DMS153 (cell line): ENCODE data around the gene PRR11.
A peak's percentile ranks its signal among the peaks of the same experiment; 100 is the strongest.
"Not testable (repeated sequence)": the region's sequence is repeated elsewhere in the genome, so short reads cannot be mapped to it uniquely, and the experiment has no call there.

ENCODE experiments used
- DNase-seq: peaks from one replicate; lab custom pipeline; 2025; lab: John Stamatoyannopoulos, UW

The PRR11 gene

DNA sequence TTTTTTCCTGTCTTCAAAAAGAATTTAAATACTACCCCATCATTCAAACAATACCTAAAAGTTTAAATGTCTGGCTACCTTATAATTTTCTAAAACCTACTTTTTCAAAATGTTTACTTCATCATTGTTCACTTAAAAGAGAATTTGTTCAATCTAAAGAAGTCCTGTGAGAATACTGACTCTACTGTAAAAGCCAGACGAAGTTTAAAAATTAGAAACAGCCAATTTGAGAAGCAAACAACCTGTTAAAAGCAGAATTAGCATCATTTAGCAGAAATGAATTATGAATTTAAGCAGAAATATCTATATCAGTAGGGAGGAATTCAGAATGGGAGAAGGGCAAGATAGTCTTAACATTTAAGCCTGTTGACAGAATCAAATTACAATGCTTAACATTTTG lies 2.6 kb upstream of the PRR11 start:
- DNase-seq, result no peak

DNA sequence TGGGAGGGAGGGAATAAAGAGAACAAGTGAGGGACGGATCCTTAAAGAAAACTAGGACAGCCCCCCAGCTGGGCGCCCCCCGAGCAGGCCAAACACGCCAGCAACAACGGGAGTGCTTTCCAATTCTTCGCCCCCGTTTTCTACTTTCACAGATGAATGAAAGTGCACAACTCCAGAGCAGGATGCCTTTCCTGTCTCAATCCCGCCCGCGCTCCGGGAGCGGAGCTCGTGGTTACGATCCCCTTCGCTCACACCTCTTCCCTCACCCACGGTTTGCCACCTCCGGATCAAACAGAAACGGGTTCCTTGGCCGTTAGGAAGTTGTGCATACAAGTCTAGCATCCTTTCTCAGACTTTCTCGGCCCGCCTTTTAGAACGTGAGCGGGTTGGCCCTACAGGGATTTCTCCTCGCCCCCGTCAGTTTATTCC lies 1.2 kb upstream of the PRR11 start:
- DNase-seq, result no peak

DNA sequence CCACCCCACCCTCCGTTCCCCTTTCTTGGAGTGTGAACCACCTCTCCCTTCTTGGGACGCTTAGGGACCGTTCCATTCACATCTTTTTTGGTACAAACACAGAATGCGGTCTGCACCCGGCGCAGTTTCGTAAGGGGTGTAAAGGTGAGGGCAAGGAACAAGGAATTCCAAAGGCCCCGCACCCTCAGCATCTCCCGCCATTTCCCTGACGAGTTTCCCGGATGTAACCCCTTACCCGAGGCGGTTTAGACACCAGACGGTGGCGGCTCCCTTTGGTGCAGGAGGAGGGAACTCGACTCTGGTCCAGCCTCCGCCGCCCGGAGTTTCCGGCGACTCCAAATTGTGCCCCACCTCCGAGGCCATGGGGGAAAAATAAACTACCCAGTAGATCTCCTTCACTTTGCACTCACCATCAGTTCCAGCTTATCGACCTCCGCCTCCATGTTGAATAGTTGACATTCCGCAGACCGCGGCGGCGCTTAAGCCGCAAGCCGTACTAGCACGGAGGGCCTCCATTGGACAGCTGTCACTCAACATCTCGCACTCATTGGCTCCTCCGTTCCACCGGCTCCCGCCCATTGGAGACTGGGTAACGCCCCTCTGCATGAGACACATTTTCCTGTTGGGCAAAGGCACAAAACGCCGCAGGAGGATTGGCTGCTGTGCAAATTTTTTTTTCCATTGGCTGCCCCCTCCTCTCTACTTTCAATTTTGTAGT lies 666 bp upstream of the PRR11 start, which contains the start of gene SKA2:
Gene SKA2 (minus strand): TSS at position 466 of the 718 bp plus-strand sequence. CDS start 23 bp downstream, at position 443.
- peak; percentile 89 for DNase-seq

DNA sequence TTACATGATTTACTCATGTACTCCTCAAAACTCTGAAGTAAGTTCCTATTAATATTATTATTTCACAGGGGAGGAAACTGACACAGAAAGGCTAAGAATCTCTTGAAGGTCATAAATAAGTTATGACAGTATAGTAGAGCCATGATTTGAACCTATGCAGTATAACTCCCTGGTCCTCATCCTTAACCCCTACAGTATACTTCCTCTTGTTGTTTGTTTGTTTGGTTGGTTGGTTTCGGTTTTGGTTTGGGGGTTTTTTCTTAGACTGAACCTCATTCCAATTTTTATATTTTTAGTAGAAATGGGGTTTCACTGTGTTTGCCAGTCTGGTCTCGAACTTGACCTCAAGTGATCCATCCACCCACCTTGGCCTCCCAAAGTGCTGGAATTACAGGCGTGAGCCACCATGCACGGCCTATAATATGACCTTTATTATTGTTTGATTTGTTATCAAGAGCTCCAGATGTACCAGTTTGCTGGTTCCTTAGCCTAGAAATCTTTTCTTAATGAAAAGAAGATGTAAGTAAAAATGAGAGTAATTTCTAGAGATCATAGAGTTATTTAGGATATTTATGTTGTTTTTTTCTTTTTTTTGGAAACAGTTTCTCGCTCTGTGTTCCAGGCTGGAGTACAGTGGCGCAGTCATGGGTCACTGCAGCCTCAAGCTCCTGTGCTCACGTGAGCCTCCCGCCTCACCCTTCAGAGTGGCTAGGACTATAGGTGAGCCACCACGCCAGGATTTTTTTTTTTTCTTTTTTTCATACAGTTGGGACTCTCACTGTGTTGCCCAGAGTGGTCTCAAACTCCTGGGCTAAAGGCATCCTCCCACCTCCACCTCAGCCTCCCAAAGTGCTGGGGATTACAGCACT lies 4.8 kb downstream of the PRR11 start:
- DNase-seq, result no peak

DNA sequence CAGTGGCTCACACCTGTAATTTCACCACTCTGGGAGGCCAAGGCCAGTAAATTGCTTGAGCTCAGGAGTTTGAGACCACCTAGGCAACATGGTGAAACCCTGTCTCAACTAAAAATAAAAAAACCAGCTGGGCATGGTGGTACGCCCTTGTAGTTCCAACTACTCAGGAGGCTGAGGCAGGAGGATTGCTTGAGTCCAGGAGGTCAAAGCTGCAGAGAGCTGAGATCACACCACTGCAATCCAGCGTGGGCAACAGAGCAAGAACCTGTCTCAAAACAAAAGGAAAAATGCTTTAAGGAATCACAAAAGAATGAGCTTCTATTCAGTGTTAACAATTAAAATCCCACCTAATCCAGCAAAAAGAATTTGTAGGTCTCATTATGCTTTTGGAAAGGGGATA lies 5.9 kb downstream of the PRR11 start:
- DNase-seq, result no peak

DNA sequence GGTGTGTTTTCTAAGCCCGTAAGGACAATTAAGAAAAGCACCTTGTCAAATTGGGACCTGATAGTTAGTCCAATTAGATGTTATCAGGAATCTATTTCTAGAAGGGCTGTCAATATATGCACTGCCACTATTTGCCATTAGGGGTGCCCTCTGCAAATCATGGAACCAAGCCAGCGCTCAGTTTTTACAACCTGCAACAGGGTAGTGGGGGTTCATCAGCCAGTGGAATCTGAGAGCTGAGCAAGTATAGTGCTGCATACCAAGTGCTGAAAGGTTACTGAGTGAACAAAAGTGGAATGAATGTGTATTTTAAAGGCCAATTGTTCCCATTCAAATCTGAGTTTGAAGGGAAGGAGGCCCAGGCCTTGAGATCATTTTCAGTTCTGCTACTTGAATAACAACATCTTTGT lies 10.4 kb downstream of the PRR11 start:
- DNase-seq, result no peak

DNA sequence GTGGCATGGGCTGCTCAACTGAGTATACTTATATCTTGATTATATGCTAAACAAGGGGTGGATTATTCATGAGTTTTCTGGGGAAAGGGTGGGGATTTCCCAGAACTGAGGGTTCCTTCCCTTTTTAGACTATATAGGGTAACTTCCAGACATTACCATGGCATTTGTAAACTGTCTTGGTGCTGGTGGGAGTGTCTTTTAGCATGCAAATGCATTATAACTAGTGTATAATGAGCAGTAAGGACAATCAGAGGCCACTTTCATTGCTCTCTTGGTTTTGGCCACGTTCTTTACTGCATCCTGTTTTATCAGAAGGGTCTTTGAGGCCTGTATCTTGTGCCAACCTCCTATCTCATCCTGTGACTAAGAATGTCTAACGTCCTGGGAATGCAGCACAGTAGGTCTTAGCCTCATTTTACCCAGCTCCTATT lies 12.0 kb downstream of the PRR11 start:
- DNase-seq, result no peak

DNA sequence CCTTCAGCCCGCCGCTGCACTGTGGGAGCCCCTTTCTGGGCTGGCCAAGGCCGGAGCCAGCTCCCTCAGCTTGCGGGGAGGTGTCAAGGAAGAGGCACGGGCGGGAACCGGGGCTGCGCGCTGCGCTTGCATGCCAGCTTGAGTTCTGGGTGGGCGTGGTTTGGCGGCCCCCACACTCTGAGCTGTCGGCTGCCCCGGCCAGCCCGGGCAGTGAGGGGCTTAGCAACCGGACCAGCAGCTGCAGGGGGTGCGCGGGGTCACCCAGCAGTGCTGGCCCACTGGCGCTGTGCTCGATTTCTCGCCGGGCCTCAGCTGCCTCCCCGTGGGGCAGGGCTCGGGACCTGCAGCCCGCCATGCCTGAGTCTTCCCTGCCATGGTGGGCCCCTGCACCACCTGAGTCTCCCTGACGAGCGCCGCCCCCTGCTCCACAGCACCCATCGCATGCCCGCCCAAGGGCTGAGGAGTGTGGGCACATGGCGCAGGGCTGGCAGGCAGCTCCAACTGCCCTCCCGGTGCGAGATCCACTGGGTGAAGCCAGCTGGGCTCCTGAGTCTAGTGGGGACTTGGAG lies 17.0 kb downstream of the PRR11 start:
- no peak for DNase-seq

DNA sequence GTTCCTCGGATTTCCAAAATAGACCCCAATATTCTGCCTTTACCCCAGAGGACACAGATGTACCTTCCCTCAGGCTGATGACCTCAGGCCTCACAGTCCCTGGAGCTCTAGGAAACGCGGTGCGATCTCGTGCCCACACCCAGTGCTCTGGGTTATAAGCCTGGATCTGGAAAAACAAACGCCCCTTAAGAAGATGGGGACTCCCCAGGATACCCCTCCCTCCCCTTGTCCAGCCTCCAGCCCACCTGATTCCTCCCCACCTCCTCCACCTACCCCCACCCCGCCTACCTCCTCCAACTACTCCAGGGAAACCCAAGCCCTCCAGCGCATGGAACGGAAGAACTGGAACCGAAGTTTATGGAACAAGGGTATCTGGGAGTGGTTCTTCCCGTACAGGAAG lies 19.1 kb downstream of the PRR11 start:
- no peak for DNase-seq

DNA sequence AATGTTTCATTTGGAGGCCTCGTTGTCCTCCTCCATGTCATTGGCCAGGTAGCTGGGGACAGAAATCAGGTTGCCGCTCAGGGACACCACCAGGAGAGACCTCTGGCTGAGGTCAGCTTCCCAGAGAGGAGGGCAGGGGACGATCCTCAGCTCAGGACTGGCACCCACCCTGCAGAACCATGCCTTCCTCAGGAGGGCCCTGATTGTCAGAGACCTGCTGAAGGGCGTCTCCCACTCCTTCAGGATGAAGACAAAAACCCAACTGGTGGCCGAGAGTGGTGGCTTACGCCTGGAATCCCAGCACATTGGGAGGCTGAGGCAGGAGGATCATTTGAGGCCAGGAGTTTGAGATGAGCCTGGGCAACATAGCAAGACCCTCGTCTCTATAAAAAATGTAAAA lies 19.5 kb downstream of the PRR11 start:
- DNase-seq, result no peak

DNA sequence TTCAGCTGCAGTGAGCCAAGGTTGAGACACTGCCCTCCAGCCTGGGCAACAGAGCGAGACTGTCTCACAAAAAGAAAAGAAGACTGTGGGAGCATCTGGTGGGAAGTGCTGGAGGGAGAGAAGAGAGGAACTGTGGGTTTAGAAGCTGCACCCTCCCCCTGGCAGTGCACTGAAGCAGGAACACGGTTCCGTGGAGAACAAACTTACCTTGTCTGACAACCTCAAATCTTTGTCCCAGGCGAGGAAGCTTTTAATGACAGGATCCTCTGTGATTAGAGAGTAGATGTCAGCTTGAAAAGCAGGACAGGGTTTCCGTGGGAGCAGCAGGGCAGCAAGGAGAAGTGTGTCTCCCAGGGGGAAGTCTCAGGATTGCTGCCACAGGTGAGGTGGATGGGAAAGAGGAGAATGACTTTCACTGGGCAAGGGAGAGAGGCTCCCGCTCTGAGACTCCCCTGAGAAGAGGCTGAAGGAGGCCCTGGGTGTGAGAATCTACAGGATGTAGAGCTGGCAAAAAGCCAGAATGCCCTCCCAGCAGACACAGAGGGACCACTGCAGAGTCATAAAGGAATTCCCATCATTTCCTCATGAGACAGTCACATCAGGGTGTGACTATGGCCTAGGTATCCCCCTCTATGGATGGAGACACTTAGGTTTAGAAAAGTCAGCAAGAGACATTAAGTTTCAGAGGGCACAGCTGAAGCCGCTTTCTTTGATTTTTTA lies 22.9 kb downstream of the PRR11 start:
- no peak for DNase-seq

DNA sequence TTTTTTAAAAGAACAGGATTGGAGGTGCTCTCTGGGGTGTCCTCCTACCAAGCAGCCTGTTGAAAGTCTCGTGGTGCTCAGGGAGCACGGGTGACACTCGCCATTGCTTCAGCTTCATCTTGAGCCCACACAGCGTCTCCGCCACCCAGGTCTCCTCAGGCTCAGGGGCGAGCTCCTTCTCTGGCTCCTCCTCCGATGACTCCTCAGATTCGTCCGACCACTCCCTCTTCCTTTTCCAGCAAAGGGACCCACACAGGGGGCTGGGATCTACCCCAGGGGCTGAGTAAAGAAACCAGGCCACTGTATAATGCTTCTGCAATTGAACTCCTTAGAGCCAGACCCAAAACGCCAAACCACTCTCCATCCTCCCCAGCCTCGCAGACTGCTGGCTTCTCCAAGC lies 24.1 kb downstream of the PRR11 start:
- DNase-seq, result not testable (repeated sequence)

DNA sequence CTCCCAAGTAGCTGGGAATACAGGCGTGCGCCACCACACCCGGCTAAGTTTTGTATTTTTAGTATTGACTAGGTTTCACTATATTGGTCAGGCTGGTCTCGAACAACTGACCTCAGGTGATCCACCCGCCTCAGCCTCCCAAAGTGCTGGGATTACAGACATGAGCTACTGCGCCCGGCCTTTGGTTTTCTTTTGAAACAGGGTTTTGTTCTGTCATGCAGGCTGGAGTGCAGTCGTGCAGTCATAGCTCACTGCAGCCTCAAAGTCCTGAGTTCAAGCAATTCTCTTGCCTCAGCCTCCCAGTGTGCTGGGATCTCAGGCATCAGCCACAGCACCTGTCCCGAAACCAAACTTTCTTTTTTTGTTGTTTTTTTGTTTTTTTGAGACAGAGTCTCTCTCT lies 25.1 kb downstream of the PRR11 start:
- no peak for DNase-seq

DNA sequence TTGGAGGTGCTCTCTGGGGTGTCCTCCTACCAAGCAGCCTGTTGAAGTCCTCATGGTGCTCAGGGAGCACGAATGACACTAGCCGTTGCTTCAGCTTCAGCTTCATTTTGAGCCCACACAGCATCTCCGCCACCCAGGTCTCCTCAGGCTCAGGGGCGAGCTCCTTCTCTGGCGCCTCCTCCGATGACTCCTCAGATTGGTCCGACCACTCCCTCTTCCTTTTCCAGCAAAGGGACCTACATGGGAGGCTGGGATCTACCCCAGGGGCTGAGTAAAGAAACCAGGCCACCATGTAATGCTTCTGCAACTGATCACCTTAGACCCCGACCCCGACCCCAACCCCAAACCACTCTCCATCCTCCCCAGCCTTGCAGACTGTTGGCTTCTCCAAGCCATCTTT lies 25.9 kb downstream of the PRR11 start:
- no peak for DNase-seq

DNA sequence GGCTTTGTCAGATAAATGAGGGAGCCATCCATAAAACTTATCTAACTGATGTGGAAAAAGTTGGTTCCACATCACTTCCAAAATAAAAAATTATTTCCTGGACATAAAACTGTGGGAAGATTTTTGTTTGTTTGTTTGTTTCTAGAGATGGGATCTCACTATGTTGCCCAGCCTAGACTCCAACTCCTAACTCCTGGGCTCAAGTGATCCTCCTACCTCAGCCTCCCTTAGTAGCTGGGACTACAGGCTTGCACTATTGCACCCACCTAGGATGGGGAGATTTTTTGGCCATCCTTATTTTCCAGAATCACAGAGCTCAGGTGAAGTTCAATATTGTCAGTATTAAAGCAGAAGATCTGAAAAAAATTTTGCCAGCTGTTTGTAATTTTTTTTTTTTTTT lies 30.5 kb downstream of the PRR11 start:
- no peak for DNase-seq

DNA sequence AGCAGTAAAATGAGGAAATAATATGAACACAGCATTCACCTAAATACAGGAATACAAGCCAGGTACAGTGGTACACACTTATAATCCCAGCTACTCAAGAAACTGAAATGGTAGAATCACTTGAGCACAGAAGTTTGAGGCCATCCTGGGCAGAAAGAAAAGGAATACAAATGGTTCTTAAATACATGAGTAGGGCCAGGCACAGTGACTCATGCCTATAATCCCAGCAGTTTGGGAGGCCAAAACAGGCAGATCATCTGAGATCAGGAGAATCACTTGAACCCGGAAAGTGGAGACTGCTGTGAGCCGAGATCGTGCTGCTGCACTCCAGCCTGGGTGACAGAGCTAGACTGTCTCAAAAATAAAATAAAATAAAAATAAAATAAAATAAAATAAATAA lies 31.3 kb downstream of the PRR11 start:
- no peak for DNase-seq

DNA sequence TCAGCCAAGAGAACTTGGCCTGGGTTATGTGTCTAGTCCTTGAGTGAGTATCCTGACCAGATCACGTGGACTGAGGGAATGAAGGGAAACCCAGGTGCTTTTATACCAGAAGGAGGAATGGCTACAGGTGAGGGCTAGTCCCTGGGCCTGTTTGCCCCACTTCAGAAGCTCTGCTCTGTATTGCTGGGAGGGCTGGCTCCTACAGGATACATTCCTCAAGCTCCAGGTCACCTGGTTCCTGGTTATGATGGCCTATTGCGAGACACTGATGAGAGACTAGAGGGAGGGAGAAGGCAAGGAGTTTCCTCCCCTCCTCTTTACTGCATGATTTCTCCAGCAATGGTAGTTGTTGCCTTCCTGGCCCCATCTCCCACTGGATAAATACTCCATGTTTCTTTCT lies 35.3 kb downstream of the PRR11 start:
- DNase-seq, result no peak

DNA sequence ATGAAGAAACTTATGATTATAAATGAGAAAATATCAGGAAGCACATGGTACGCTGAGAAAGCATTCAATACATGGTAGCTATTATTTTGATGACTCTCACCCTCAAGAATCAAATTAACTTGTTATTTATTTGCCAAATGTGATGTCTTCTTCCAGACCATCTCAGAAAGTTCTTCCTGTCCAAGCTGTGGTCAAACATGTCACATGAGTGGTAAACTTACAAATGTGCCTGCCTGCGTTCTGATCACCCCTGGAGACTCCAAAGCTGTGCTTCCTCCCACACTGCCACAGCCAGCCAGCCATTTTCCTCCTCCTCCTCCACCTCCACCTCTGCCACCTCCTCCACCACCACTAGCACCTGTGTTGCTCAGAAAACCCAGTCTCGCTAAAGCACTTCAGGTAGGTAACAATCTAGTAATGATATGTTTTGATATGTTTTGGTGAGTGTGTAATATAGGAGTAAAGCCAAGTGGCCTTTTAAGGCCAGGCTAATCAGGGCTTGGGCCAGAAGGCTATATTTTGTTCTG lies 37.9 kb downstream of the PRR11 start:
- no peak for DNase-seq

DNA sequence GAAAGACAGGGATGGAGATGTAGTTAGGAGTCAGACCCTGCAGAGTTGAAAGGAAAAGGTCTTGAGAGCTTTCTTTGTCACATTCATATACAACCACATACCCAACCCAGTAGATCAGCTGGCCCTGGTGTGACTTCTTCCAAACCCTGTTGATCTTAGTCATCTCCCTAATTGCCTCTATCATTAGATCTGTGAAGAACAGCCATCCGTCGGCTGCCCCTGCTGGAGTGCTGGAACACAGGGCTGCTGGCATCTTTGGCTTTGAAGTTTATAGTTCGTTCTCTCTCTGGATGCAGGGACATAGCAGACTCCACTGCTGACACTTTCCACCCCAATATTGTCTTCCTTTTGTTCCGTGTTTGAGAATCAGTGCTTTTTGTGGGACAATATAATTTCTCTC lies 43.9 kb downstream of the PRR11 start:
- no peak for DNase-seq

DNA sequence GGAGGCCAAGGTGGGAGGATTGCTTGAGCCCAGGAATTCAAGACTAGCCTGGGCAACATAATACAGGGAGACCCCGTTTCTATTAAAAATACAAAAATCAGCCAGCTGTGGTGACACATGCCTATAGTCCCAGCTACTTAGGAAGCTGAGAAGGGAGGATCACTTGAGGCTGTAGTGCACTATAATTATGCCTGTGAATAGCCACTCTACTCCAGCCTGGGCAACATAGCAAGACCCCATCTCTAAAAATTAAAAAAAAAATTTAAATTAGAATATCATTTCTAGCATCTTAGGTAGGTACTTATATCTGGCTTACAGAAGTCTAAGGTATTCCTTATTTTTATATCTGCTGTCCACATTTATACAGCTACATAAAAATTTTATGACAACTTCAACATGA lies 46.8 kb downstream of the PRR11 start:
- DNase-seq, result no peak

DNA sequence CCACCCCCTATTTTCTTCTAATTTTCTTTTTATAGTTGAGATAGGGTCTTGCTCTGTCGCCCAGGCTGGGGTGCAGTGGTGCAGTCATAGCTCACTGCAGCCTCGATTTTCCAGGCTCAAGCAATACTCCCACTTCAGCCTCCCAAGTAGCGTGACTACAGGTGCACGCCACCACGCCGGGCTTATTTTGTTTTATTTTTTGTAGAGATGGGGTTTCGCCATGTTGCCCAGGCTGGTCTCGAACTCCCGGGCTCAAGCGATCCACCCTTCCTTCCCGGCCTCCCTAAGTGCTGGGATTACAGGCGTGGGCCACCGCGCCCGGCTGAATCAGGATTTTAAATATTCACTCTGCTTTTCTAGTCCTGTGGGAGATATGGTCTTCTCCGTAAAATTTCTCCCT lies 63.8 kb downstream of the PRR11 start:
- DNase-seq, result no peak

DNA sequence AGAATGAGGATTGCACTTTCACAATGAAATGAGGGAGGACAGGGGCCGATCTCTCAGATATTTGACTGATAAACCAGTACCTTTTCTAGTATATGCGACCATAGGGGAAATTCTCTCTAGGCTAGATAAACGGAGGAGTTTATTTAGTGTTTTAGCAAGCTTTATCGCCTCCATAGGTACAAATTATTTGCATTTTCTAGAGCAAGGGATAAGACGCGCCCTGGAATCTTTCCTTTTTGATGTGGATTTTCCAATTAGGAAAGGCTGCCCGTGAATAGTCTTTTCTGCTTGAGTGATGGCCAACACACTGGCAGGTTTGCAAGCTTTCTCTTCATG lies 64.4 kb downstream of the PRR11 start:
- DNase-seq, result no peak
